K562 (cell line): Measurements from ENCODE around the gene HSD17B1. TPM values are rescaled to one million over a fixed set of nuclear protein-coding genes. Genes with fewer than 3 reads are reported as not detected.

Experiments used
- NRF1 ChIP-seq, 2 experiments: fragments of 450-650 bp; IDR thresholded peaks in 1 of 2; conservative IDR thresholded peaks in 1 of 2; 2 replicates each; pipeline ENCODE4 v1.6.1; 2014; ENCODE audit warnings: mild to moderate bottlenecking in 2 of 2
- TCF7 ChIP-seq: sonication (generic); IDR thresholded peaks from 2 replicates; pipeline ENCODE4 v1.6.1; 2016; ENCODE audit warnings: antibody characterized with exemption, borderline replicate concordance
- TCF7L2 ChIP-seq: fragments of 150-350 bp; IDR thresholded peaks from 2 replicates; pipeline ENCODE4 v1.6.1; 2016; ENCODE audit warnings: low read depth, mild to moderate bottlenecking, low read length, moderate library complexity
- YY1 ChIP-seq, 3 experiments: IDR thresholded peaks; 2 replicates each; pipeline ENCODE4 v1.6.1; 2011; ENCODE audit warnings: low read length in 2 of 3, mild to moderate bottlenecking in 2 of 3, moderate library complexity in 2 of 3, borderline replicate concordance in 1 of 3, control low read depth in 1 of 3, low read depth in 1 of 3; ENCODE audit not compliant: insufficient read depth in 3 of 3, insufficient replicate concordance in 2 of 3, control insufficient read depth in 1 of 3, insufficient read length in 1 of 3; ENCODE audit errors: extremely low read depth in 1 of 3
- ZNF239 ChIP-seq: fragments of 250-450 bp; sonication (Bioruptor Pico); IDR thresholded peaks from 2 replicates; pipeline ENCODE4 v1.4.0; 2020; ENCODE audit warnings: mild to moderate bottlenecking
- ZNF444 ChIP-seq: fragments of 250-450 bp; sonication (Bioruptor Pico); IDR thresholded peaks from 2 replicates; pipeline ENCODE4 v1.4.0; 2020; ENCODE audit warnings: mild to moderate bottlenecking, moderate library complexity
- ZNF830 ChIP-seq: fragments of 250-450 bp; sonication (Bioruptor Pico); IDR thresholded peaks from 2 replicates; pipeline ENCODE4 v1.5.0; 2021; ENCODE audit warnings: mild to moderate bottlenecking
- ZSCAN29 ChIP-seq: fragments of 450-650 bp; IDR thresholded peaks from 2 replicates; pipeline ENCODE4 v1.6.1; 2017
- polyA plus RNA-seq, 8 experiments: library from polyadenylated mRNA; depleted of rRNA in 4 of 8; stranded (reverse) in 5 of 8; unstranded in 3 of 8; fragments of >200 nt; fragmentation: Nextera tagmentation in 2 of 8; fragmentation: Illumina TruSeq in 1 of 8; extraction: Ambion mirVana in 2 of 8; extraction: Trizol in 1 of 8; gene quantifications; 2 replicates each; pipeline versions ENCODE4 v1.2.1 to v1.2.3, GENCODE V29; 2011 to 2014; ENCODE audit warnings: inconsistent platforms in 1 of 8, missing spikeins in 1 of 8
- total RNA-seq, 7 experiments: library from RNA; depleted of rRNA in 6 of 7; stranded (reverse); fragments of >200 nt in 6 of 7; fragmentation: Illumina TruSeq in 2 of 7; extraction: Trizol in 2 of 7; gene quantifications; 2 replicates each; pipeline versions ENCODE4 v1.2.1 to v1.2.3, GENCODE V29; 2011 to 2021; ENCODE audit warnings: low replicate concordance in 1 of 7
- TF ChIP-seq, protein P1 (sequence below): fragments of 250-450 bp; sonication (Bioruptor Pico); IDR thresholded peaks from 2 replicates; pipeline ENCODE4 v1.6.1; 2021; ENCODE audit warnings: mild to moderate bottlenecking
- TF ChIP-seq, protein P2 (sequence below): fragments of 450-650 bp; IDR thresholded peaks from 2 replicates; pipeline ENCODE4 v1.6.1; 2016; ENCODE audit warnings: mild to moderate bottlenecking, moderate library complexity

The HSD17B1 gene
- total and polyA plus RNA-seq, 9 of the 15 experiments (the other 6 are each of a cell fraction or from before 2014, with no cell fraction given) = 0.55 to 21.1 (median 3.6) TPM

DNA sequence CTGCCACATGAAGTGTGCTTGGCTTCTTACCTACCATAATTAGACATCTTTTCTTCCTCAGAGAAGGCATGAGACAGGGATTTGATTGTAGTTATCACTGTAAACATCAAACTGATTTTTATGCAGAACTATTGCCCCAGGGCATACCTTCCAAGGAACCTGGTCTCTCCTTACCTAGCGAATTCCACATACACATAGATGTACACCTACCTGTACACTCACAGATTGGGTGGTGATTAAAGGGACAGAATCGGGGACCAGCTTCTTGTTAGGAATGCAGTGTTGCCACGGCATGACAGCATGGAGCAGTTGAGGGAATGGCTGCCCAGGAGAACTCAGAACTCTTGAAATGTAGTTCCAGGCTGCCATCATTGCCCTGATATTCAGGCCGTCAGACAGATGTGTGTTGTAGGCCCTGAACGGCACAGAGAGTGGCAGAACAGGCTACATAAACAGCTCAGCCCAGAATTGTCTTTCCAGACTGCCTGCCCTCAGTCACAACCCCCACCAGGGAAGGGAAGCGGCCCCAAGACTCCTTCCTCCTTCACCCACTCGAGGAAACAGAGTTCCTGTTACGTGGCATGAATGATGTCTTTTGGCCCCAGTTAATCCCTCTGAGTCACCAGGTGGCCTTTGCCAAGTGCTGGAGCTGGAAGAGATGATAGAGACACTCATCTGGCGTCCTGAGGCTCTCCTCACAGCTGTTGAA lies 34.5 kb upstream of the HSD17B1 start (continued):
- TF ChIP-seq TCF7 = no peak
- no peak for TF ChIP-seq NRF1 (conservative IDR thresholded peaks at IDR 0.05 in 1 of 2, IDR thresholded peaks at IDR 0.05 in 1 of 2)
- no peak for TF ChIP-seq ZSCAN29
- TF ChIP-seq, protein P1, sequence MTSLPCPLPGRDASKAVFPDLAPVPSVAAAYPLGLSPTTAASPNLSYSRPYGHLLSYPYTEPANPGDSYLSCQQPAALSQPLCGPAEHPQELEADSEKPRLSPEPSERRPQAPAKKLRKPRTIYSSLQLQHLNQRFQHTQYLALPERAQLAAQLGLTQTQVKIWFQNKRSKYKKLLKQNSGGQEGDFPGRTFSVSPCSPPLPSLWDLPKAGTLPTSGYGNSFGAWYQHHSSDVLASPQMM (CRISPR knock-in tag) = no peak
- TF ChIP-seq TCF7L2 = no peak
- TF ChIP-seq, protein P2, sequence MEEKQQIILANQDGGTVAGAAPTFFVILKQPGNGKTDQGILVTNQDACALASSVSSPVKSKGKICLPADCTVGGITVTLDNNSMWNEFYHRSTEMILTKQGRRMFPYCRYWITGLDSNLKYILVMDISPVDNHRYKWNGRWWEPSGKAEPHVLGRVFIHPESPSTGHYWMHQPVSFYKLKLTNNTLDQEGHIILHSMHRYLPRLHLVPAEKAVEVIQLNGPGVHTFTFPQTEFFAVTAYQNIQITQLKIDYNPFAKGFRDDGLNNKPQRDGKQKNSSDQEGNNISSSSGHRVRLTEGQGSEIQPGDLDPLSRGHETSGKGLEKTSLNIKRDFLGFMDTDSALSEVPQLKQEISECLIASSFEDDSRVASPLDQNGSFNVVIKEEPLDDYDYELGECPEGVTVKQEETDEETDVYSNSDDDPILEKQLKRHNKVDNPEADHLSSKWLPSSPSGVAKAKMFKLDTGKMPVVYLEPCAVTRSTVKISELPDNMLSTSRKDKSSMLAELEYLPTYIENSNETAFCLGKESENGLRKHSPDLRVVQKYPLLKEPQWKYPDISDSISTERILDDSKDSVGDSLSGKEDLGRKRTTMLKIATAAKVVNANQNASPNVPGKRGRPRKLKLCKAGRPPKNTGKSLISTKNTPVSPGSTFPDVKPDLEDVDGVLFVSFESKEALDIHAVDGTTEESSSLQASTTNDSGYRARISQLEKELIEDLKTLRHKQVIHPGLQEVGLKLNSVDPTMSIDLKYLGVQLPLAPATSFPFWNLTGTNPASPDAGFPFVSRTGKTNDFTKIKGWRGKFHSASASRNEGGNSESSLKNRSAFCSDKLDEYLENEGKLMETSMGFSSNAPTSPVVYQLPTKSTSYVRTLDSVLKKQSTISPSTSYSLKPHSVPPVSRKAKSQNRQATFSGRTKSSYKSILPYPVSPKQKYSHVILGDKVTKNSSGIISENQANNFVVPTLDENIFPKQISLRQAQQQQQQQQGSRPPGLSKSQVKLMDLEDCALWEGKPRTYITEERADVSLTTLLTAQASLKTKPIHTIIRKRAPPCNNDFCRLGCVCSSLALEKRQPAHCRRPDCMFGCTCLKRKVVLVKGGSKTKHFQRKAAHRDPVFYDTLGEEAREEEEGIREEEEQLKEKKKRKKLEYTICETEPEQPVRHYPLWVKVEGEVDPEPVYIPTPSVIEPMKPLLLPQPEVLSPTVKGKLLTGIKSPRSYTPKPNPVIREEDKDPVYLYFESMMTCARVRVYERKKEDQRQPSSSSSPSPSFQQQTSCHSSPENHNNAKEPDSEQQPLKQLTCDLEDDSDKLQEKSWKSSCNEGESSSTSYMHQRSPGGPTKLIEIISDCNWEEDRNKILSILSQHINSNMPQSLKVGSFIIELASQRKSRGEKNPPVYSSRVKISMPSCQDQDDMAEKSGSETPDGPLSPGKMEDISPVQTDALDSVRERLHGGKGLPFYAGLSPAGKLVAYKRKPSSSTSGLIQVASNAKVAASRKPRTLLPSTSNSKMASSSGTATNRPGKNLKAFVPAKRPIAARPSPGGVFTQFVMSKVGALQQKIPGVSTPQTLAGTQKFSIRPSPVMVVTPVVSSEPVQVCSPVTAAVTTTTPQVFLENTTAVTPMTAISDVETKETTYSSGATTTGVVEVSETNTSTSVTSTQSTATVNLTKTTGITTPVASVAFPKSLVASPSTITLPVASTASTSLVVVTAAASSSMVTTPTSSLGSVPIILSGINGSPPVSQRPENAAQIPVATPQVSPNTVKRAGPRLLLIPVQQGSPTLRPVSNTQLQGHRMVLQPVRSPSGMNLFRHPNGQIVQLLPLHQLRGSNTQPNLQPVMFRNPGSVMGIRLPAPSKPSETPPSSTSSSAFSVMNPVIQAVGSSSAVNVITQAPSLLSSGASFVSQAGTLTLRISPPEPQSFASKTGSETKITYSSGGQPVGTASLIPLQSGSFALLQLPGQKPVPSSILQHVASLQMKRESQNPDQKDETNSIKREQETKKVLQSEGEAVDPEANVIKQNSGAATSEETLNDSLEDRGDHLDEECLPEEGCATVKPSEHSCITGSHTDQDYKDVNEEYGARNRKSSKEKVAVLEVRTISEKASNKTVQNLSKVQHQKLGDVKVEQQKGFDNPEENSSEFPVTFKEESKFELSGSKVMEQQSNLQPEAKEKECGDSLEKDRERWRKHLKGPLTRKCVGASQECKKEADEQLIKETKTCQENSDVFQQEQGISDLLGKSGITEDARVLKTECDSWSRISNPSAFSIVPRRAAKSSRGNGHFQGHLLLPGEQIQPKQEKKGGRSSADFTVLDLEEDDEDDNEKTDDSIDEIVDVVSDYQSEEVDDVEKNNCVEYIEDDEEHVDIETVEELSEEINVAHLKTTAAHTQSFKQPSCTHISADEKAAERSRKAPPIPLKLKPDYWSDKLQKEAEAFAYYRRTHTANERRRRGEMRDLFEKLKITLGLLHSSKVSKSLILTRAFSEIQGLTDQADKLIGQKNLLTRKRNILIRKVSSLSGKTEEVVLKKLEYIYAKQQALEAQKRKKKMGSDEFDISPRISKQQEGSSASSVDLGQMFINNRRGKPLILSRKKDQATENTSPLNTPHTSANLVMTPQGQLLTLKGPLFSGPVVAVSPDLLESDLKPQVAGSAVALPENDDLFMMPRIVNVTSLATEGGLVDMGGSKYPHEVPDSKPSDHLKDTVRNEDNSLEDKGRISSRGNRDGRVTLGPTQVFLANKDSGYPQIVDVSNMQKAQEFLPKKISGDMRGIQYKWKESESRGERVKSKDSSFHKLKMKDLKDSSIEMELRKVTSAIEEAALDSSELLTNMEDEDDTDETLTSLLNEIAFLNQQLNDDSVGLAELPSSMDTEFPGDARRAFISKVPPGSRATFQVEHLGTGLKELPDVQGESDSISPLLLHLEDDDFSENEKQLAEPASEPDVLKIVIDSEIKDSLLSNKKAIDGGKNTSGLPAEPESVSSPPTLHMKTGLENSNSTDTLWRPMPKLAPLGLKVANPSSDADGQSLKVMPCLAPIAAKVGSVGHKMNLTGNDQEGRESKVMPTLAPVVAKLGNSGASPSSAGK = no peak
- TF ChIP-seq ZNF239 (CRISPR knock-in tag) = no peak
- no peak for TF ChIP-seq ZNF444 (CRISPR knock-in tag)
- no peak for TF ChIP-seq ZNF830 (CRISPR knock-in tag)
- TF ChIP-seq YY1 (IDR thresholded peaks at IDR 0.05; ENCODE audit: borderline replicate concordance in 1 of 3, control insufficient read depth in 1 of 3, extremely low read depth in 1 of 3, insufficient read depth in 3 of 3, insufficient read length in 1 of 3, insufficient replicate concordance in 2 of 3, low read depth in 1 of 3, low read length in 2 of 3) = peak in 1 of 3 experiments; percentile 8
